GM19099 (cell line): Measurements from ENCODE around the gene UBASH3A.

Experiments used
- POLR2A ChIP-seq: IDR thresholded peaks from 3 replicates; pipeline ENCODE4 v1.6.1; 2011; ENCODE audit warnings: low read depth; ENCODE audit not compliant: insufficient read length; ENCODE audit errors: extremely low read depth

The UBASH3A gene, protein sequence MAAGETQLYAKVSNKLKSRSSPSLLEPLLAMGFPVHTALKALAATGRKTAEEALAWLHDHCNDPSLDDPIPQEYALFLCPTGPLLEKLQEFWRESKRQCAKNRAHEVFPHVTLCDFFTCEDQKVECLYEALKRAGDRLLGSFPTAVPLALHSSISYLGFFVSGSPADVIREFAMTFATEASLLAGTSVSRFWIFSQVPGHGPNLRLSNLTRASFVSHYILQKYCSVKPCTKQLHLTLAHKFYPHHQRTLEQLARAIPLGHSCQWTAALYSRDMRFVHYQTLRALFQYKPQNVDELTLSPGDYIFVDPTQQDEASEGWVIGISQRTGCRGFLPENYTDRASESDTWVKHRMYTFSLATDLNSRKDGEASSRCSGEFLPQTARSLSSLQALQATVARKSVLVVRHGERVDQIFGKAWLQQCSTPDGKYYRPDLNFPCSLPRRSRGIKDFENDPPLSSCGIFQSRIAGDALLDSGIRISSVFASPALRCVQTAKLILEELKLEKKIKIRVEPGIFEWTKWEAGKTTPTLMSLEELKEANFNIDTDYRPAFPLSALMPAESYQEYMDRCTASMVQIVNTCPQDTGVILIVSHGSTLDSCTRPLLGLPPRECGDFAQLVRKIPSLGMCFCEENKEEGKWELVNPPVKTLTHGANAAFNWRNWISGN

DNA sequence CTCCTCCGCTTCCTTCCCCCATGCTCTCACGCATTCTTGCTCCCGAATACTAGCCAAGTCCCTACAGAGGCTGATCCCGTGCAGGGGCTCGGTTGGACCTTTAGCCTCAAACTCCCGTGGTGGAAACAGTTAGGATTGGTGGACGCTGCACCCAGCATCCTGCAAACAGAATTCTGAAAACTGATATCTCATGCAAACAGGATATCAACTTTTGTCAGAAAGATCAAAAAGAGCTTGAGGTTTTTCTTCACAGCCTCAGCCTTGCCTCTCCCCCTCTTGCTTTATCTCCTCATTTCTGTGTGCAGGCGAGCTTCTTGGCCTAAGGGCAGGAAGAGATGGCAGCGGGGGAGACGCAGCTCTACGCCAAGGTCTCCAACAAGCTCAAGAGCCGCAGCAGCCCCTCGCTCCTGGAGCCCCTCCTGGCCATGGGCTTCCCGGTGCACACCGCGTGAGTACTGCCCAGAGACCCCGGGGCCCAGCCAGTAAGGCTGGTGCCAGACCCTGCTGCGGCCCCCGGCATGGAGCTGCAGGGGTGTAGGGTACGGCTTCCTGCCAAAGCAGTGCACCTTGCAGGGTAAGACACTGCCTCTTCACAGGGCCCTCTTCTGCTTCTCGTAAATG lies at the start of gene UBASH3A:
UBASH3A (plus strand) TSS at position 292 of the 621 bp plus-strand sequence; CDS start at position 336, 44 bp downstream.
- TF ChIP-seq POLR2A, result no peak

DNA sequence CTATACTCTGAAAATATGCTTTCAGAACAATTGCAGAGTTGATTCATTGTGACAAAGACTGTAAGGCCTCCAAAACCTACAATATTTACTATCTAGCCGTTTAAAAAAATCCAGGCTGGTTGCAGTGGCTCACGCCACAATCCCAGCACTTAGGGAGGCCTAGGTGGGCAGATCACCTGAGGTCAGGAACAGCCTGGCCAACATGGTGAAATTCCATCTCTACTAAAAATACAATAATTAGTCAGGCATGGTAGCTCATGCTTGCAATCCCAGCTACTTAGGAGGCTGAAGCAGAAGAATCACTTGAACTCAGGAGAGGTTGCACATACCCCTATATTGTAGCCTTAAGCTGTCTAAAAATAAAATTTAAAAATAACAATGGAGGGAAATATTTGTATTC lies 47.7 kb upstream of the UBASH3A start:
- no peak for TF ChIP-seq POLR2A

DNA sequence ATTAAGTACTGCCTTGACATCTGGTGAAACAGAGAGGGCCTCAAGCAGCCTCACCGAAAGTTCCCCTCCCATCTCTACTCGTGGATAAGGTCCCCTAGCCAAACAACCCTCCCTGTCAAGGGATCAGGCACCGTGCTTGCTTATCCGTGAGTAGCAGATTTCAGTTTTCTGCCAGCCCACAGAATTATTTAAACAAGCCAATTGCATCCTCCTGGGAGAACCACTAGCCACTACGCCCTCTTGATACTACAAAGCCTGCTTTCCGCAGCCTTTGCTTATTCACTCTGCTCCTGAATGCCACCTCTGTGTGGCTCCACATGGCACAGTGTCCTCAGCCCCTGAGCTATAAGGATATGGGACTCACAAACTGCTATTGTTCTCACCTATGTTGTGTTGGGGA lies 47.1 kb upstream of the UBASH3A start:
- TF ChIP-seq POLR2A, result no peak

DNA sequence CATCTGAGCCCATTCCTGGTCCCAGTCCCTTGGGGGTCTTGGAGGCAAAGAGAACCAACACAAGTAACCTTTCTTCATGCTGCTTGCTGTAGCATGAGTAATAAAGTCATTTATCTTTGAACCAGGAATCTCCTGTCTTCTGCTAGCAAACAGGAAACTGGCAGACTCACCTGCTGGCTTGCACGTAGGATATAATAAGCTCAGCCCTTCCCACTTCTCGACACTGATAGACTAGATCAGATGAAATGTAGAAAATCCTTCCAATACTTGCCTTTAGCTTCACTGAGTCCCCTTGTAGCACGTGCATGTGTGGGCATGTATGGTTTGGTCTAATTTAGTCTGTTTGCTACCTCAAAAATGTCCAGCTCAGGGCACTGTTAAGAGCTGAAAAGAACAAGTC lies 46.4 kb upstream of the UBASH3A start:
- no peak for TF ChIP-seq POLR2A

DNA sequence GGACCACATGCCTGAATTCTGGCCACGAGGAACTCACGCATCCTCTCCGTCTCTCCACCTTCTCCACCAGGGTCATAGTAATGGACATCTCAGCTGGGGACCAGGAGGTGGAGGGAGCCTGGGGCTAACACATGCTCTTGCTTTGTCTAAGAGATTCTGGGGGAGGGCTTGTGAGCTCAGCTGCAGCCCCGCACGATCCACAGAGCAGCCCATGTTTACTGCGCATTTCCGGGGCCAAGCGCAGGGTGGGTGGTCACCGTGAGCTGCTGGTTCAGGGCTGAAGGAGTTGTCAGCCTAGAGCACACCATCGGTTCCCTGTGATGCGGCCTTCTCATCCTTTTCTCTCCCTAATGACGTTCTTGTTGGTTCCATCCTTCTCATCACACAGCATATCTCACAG lies 45.4 kb upstream of the UBASH3A start:
- TF ChIP-seq POLR2A, result no peak

DNA sequence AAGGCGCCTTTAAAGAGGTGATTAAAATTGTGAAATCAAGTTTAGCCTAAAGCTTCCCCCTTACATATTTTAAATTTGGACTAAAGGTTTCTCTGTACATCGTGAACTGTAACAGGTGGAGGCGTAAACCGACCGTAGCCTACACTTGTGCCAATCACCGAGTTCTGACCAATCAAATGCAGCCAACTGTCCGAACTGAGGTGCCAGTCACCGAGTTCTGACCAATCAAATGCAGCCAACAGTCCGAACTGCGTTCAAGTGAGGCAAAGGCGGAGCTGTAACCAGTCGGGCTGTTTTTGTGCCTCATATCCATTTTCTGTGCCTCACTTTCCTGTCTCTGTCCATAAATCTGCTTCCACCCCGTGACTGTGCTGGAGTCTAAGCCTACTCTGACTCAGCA lies 44.8 kb upstream of the UBASH3A start:
- no peak for TF ChIP-seq POLR2A

DNA sequence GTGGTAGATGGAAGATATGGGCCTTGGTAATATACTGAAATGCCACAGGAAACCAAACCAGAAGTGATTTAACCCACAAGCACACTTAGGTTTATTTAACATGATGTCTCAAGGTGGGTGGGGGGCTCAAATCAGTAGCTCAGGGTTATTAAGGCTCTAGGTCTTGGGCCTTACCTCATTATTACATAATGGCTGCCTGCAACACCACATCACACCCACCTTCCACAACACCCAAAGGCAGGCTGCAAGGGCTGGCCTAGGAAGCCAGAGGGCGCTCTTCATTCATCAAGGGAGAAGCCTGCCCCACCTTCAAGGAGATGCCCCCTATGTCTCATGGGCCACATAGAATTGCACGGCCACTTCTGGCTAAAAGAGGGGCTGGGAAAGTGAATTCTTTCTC lies 43.4 kb upstream of the UBASH3A start:
- TF ChIP-seq POLR2A, result no peak

DNA sequence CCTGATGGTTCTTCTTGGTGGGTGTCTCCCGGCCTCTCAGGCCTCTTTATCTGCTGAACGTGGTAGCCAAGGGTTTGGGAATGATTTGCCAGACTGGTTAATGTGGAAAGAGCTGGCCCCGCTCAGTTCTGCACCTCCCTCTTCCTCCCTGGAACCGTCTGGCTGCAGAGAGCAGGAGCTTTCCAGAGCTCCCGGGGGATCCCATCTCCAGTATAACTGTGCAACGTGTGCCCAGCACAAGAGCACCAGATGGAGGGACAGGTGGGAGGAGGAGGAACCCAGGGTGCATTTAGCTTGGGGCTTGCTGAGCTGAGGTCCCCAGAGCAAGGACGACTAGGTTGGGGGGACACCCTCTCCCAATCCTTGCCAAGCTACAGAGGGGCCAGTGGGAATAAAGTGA lies 42.4 kb upstream of the UBASH3A start:
- TF ChIP-seq POLR2A, result no peak

DNA sequence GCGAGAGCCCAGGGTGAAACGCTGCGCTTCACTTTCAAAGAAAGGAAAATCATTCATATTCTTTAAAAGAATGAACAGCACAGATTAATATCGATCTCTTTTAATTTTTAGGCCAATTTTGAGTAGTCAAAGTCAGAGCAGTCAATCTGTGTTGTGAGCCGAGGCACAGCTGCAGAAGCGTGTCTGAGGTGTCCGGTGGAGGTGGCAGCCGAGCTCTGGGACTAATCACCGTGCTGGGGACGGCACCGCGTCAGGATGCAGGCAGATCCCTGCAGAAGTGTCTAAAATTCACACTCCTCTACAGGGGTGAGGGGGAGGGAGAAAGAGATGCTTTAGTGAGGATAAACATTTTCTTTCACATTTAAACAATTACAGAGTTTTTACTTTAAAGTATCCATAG lies 41.5 kb upstream of the UBASH3A start:
- TF ChIP-seq POLR2A, result no peak

DNA sequence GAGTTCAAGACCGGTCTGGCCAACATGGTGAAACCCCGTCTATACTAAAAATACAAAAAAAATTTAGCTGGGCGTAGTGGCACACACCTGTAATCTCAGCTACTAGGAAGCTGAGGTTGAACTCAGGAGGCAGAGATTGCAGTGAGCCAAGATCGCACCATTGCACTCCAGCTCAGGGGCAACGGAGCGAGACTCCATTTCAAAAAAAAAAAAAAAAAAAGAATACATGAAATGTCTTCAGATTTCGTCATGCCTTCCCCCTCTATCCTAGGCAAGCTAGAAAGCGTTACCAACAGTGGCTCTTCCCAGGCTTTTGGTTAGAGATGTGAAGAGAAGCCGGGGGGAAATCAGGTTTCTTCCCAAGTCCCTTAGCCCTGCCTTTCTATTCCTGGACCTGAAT lies 41.0 kb upstream of the UBASH3A start:
- no peak for TF ChIP-seq POLR2A

DNA sequence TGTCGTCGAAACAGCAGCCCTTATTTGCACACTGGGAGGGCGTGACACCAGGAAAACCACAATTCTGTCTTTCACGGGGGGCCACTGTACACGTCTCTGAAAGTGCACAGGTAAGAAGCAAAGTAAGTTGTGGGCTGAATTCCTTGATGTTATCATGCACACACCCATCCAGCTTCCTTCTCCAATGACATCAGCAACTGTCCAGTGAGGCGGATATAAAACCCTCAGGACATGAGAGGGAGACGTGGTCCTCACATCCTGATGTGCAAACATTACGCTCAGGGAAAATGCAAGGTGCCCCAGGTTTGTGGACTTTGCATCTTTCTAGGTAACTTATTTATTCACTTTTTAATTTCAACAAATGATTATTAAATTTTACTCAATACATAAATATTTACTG lies 40.4 kb upstream of the UBASH3A start:
- TF ChIP-seq POLR2A, result no peak

DNA sequence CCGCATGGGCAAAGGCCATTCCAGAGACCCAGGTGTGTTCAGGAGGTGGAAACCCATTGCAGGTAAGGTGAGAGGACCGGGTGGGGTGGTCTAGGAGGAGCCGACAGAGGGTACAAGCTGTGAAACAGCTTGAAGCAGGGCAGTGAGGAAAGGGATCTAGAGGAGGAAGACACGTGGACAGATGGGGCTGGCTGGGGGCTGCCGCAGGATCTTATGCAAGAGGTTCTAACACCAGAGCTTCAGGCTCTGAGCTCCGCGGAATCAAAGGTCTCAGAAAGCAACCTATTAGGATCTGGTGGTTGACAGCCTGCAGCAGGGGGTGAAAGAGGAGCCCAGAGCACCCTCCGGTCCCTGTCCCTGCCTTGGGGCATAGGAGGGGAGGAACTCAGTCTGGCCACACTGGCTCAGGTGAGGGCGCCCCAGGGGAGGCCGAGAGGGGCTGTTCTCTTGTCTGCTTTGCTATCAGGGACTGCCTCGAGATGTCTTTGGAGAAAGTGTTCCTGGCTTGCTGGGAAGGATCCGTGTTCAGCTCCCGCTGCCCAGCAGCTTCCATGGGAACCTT lies 39.3 kb upstream of the UBASH3A start:
- TF ChIP-seq POLR2A, result no peak

DNA sequence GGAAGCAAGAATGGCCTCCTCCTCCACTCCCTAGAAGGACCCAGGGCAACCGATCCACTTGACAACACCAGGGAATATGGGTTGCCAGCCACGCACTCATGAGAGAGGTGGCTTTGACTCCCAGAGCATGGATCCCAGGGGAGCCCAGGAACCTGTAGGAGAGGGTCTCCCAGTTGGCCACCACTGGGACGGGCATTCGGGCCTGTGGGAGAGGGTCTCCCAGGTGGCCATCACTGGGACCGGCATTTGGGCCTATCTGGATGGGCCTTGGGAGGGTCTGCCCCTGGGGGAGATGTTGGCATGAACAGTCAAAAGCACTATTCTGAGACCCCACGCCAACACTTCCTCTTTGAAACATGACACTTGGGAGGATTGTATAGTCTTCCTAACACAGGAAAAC lies 37.9 kb upstream of the UBASH3A start:
- TF ChIP-seq POLR2A, result no peak

DNA sequence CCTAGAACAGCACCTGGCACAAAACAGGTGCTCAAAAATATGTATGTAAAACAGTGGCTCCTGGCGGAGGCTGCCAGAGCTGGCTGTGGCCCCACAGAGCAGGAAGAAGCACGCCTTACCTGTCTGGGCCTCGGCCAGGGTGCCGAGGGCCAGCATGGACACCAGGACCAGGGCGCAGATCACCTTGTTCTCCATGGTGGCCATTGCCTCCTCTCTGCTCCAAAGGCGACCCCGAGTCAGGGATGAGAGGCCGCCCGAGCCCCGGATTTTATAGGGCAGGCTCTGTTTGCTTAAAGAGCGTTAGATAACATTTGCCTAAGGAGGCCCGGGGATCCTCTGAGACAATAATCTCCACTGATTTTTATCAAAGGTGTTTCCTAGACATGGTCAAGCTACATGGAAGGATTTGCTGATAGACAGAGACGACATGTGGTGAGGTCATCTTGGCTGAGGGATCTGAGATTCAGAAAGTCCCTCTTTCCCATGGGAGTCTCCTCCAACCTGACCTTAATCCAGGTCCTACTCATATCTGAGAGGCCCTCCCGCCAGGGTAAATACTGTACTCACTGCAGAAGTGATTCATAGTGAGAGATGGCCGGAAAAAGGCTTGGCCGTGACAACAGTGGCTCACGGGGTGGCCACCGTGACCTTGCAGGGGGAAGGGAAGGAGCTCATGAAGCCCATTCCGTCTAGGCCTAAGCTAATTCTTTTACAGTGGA lies 37.3 kb upstream of the UBASH3A start, which contains the start of gene TFF1:
TFF1 (minus strand) TSS at position 244 of the 719 bp plus-strand sequence; CDS start at position 204, 40 bp downstream.
- no peak for TF ChIP-seq POLR2A
